K562 (cell line): ENCODE results near the gene CHIC2. TPM values are rescaled to one million over a fixed set of nuclear protein-coding genes. Genes with fewer than 3 reads are reported as not detected.

Experiments
- ATAC-seq: fragments of 200-7000 bp; cut with Tn5 transposase; 3 replicates; pipeline ENCODE4 v1.9.1; 2020; ENCODE audit warnings: moderate library complexity
- BruUV-seq: library from RNA; stranded (reverse); fragments of 400-500 nt; replicated peaks from 2 replicates; lab custom pipeline; 2021; lab: Mats Ljungman, UMichigan
- CTCF ChIA-PET: fragments of 300-600 bp; formaldehyde crosslinking; extraction: SDS; loops from one replicate; lab custom pipeline; 2021; ENCODE audit warnings: low intra/inter-chr PET ratio; lab: Yijun Ruan, JAX
- POLR2A ChIA-PET: fragments of 300-600, 350-650 bp; sonication (Branson Sonifier 250); formaldehyde crosslinking; extraction: SDS; loops from one replicate; lab custom pipeline; 2021; ENCODE audit warnings: antibody characterized with exemption, inconsistent platforms; lab: Yijun Ruan, JAX
- DNase-seq, 4 experiments: peaks; one replicate each; pipeline versions ENCODE4 v3.0.0 to v3.0.0-alpha.2; 2011 to 2018; ENCODE audit warnings: low spot score in 3 of 4, mixed read lengths in 3 of 4; ENCODE audit errors: extremely low read depth in 1 of 4
- FAIRE-seq: peaks from 2 replicates; lab custom pipeline; 2011; peaks lifted over from hg19 to GRCh38; lab: Jason Lieb, UNC
- H2AFZ ChIP-seq: 2 replicates; pipeline ENCODE4 v1.6.0; 2011; ENCODE audit warnings: low read depth, low read length, control low read depth, inconsistent platforms
- H3K27ac ChIP-seq: fragments of 200-600 bp; 3 replicates; pipeline ENCODE4 v1.8.0; 2011; ENCODE audit warnings: low read depth, mild to moderate bottlenecking, control low read depth, inconsistent platforms, low read length, moderate library complexity, mixed read lengths; ENCODE audit errors: extremely low read depth
- H3K27me3 ChIP-seq, 2 experiments: fragments of 300-600 bp in 1 of 2; 2 replicates in 1 of 2; 3 replicates in 1 of 2; pipeline versions ENCODE4 v1.6.0 to v1.8.0; 2011; ENCODE audit warnings: inconsistent platforms in 2 of 2, low read length in 2 of 2, mild to moderate bottlenecking in 1 of 2, mixed read lengths in 1 of 2, moderate library complexity in 1 of 2; ENCODE audit not compliant: control insufficient read depth in 2 of 2, insufficient read depth in 2 of 2
- H3K36me3 ChIP-seq: fragments of 300-600 bp; 3 replicates; pipeline ENCODE4 v1.8.0; 2011; ENCODE audit warnings: mild to moderate bottlenecking, low read length, inconsistent platforms; ENCODE audit not compliant: control insufficient read depth, insufficient read depth
- H3K4me1 ChIP-seq, 2 experiments: fragments of 200-600 bp in 1 of 2; replicated peaks in 1 of 2; 2 replicates in 1 of 2; 3 replicates in 1 of 2; pipeline versions ENCODE4 v1.5.1 to v1.8.0; 2011; ENCODE audit warnings: inconsistent platforms in 2 of 2, low read length in 2 of 2, mild to moderate bottlenecking in 1 of 2, mixed read lengths in 1 of 2, moderate library complexity in 1 of 2; ENCODE audit not compliant: control insufficient read depth in 2 of 2, insufficient read depth in 2 of 2
- H3K4me2 ChIP-seq: 2 replicates; pipeline ENCODE4 v1.6.1; 2011; ENCODE audit warnings: low read length, control low read depth, inconsistent platforms, mixed read lengths; ENCODE audit not compliant: insufficient read depth
- H3K4me3 ChIP-seq: fragments of 200-600 bp; sonication (generic), shearing (Covaris generic); 2 replicates; pipeline ENCODE4 v1.5.1; 2016; ENCODE audit warnings: control low read depth, inconsistent platforms
- H3K79me2 ChIP-seq: fragments of 200-600 bp; 3 replicates; pipeline ENCODE4 v1.8.0; 2011; ENCODE audit warnings: low read length, inconsistent platforms; ENCODE audit not compliant: control insufficient read depth, insufficient read depth
- H3K9ac ChIP-seq, 2 experiments: 2 replicates each; pipeline versions ENCODE4 v1.6.0 to v1.6.1; 2011; ENCODE audit warnings: low read depth in 2 of 2, low read length in 2 of 2, control low read depth in 1 of 2, inconsistent platforms in 1 of 2, mild to moderate bottlenecking in 1 of 2, mixed read lengths in 1 of 2; ENCODE audit not compliant: insufficient read depth in 1 of 2
- H3K9me1 ChIP-seq: one replicate; pipeline ENCODE4 v1.6.0; 2011; ENCODE audit warnings: inconsistent platforms, mild to moderate bottlenecking, low read length, moderate library complexity; ENCODE audit not compliant: control insufficient read depth, insufficient read depth
- H3K9me3 ChIP-seq: replicated peaks from 2 replicates; pipeline ENCODE4 v1.5.1; 2011; ENCODE audit warnings: low read depth, low read length, inconsistent platforms; ENCODE audit not compliant: control insufficient read depth, insufficient read depth
- H4K20me1 ChIP-seq: replicated peaks from 2 replicates; pipeline ENCODE4 v1.6.1; 2011; ENCODE audit warnings: low read length, inconsistent platforms, mixed read lengths; ENCODE audit not compliant: control insufficient read depth, insufficient read depth
- CBFA2T2 ChIP-seq: fragments of 450-650 bp; conservative IDR thresholded peaks from 2 replicates; pipeline ENCODE4 v1.6.1; 2017; ENCODE audit warnings: mild to moderate bottlenecking
- EHMT2 ChIP-seq: fragments of 450-650 bp; IDR thresholded peaks from 2 replicates; pipeline ENCODE4 v1.6.1; 2018; ENCODE audit warnings: antibody characterized with exemption
- HDAC1 ChIP-seq, 2 experiments: fragments of 450-650 bp; IDR thresholded peaks; 2 replicates each; pipeline ENCODE4 v1.6.1; 2016 to 2017; ENCODE audit warnings: inconsistent platforms in 1 of 2, mild to moderate bottlenecking in 1 of 2, moderate library complexity in 1 of 2
- LARP7 ChIP-seq: fragments of 450-650 bp; IDR thresholded peaks from 2 replicates; pipeline ENCODE4 v1.6.1; 2016
- LEF1 ChIP-seq: fragments of 450-650 bp; IDR thresholded peaks from 2 replicates; pipeline ENCODE4 v1.6.1; 2016; ENCODE audit warnings: mild to moderate bottlenecking
- MITF ChIP-seq: IDR thresholded peaks from 2 replicates; pipeline ENCODE4 v1.6.1; 2014; ENCODE audit warnings: antibody characterized with exemption
- MTA3 ChIP-seq: fragments of 450-650 bp; formaldehyde crosslinking; IDR thresholded peaks from 2 replicates; pipeline ENCODE4 v1.6.1; 2017; ENCODE audit warnings: mild to moderate bottlenecking, borderline replicate concordance
- MYNN ChIP-seq, 2 experiments: sonication (generic); formaldehyde crosslinking in 1 of 2; IDR thresholded peaks; 2 replicates each; pipeline versions ENCODE4 v1.5.0 to v1.6.1; 2016 to 2020; ENCODE audit warnings: antibody characterized with exemption in 1 of 2, missing genetic modification reagents in 1 of 2
- SMARCE1 ChIP-seq: fragments of 450-650 bp; IDR thresholded peaks from 2 replicates; pipeline ENCODE4 v1.7.1; 2016; ENCODE audit warnings: mild to moderate bottlenecking
- TCF7 ChIP-seq: sonication (generic); IDR thresholded peaks from 2 replicates; pipeline ENCODE4 v1.6.1; 2016; ENCODE audit warnings: antibody characterized with exemption, borderline replicate concordance
- THRA ChIP-seq: fragments of 450-650 bp; IDR thresholded peaks from 2 replicates; pipeline ENCODE4 v1.6.1; 2017; ENCODE audit warnings: mild to moderate bottlenecking, moderate library complexity
- YBX1 ChIP-seq: fragments of 450-650 bp; IDR thresholded peaks from 2 replicates; pipeline ENCODE4 v1.7.1; 2016; ENCODE audit warnings: mild to moderate bottlenecking
- WGBS: fragments of 100-300 bp; shearing (Covaris generic); methylation state at CpG from one replicate; pipeline ENCODE4 v1.1.6; 2016; ENCODE audit warnings: low coverage, mixed read lengths; ENCODE audit not compliant: insufficient coverage; ENCODE audit errors: missing lambda C conversion rate; 5-methylcytosine and 5-hydroxymethylcytosine counted together
- in situ Hi-C: fragments of 300-500 bp; cut with MboI; formaldehyde crosslinking; loops from 4 replicates; pipeline ENCODE4 v1.15.0; 2018; ENCODE audit warnings: inconsistent platforms, mixed read lengths
- intact Hi-C: fragments of 100-400 bp; cut with micrococcal nuclease; formaldehyde crosslinking; loops from 2 replicates; pipeline ENCODE4 v1.14.2; 2022
- polyA plus RNA-seq, 8 experiments: library from polyadenylated mRNA; depleted of rRNA in 4 of 8; stranded (reverse) in 5 of 8; unstranded in 3 of 8; fragments of >200 nt; fragmentation: Nextera tagmentation in 2 of 8; fragmentation: Illumina TruSeq in 1 of 8; extraction: Ambion mirVana in 2 of 8; extraction: Trizol in 1 of 8; gene quantifications; 2 replicates each; pipeline versions ENCODE4 v1.2.1 to v1.2.3, GENCODE V29; 2011 to 2014; ENCODE audit warnings: inconsistent platforms in 1 of 8, missing spikeins in 1 of 8
- total RNA-seq, 7 experiments: library from RNA; depleted of rRNA in 6 of 7; stranded (reverse); fragments of >200 nt in 6 of 7; fragmentation: Illumina TruSeq in 2 of 7; extraction: Trizol in 2 of 7; gene quantifications; 2 replicates each; pipeline versions ENCODE4 v1.2.1 to v1.2.3, GENCODE V29; 2011 to 2021; ENCODE audit warnings: low replicate concordance in 1 of 7

Gene CHIC2
- total and polyA plus RNA-seq, 9 of the 15 experiments (the other 6 are each of a cell fraction or from before 2014, with no cell fraction given) = 0.89 to 25.1 (median 12.1) TPM

- ChIA-PET POLR2A (no interaction called here), CTCF (no interaction called here)
- no peak overlapping the region for H2AFZ ChIP-seq
- BruUV-seq = no TSS peak
- 26% methylated on average over 2 of the region's 2 CpGs for WGBS
- in situ Hi-C loops (no loop called here), intact Hi-C loops (no loop called here)
- H3K27me3 ChIP-seq = peaks cover under 1 to 7% of the 10 kb centered on the region in 2 experiments; a peak in 2 of 5 replicates
- no peak overlapping the region for H3K4me2 ChIP-seq
- no peaks in the 10 kb centered on the region for H3K9me1 ChIP-seq
- no peaks in the 10 kb centered on the region for H3K36me3 ChIP-seq
- no peaks in the 10 kb centered on the region for H3K79me2 ChIP-seq
- no peak for ATAC-seq
- no peak for TF ChIP-seq MYNN (IDR thresholded peaks at IDR 0.05)
- no peak for TF ChIP-seq MYNN (CRISPR knock-in tag; IDR thresholded peaks at IDR 0.05)
- no peak for DNase-seq
- no peak overlapping the region for H3K4me3 ChIP-seq
- H3K27ac ChIP-seq = no peak overlapping the region
- FAIRE-seq = no peak
- no peak overlapping the region for H3K9ac ChIP-seq
- no peaks in the 10 kb centered on the region for H3K4me1 ChIP-seq
- no peaks in the 10 kb centered on the region for H4K20me1 ChIP-seq
- H3K9me3 ChIP-seq = no peaks in the 10 kb centered on the region
Measured at GRCh38 chr4:54073271-54073880, 9.0 kb upstream of the CHIC2 start.

- ChIA-PET POLR2A (interaction anchor here (0.7 to 1.7 kb wide), 2 partner anchors 9 to 729 kb away, joined by 3 to 8 read pairs; no protein-coding TSS in a partner anchor), CTCF (no interaction called here)
- ATAC-seq = no peak
- intact Hi-C loops = no loop called here
- FAIRE-seq = no peak
- BruUV-seq = no TSS peak
- Histone ChIP-seq H4K20me1 (no peaks in the 10 kb centered on the region), H3K79me2 (peaks cover 22% of the 10 kb centered on the region), H3K4me1 (peaks cover 7 to 29% of the 10 kb centered on the region in 2 experiments), H3K36me3 (no peaks in the 10 kb centered on the region), H3K9me1 (no peaks in the 10 kb centered on the region), H3K4me3 (no peak overlapping the region), H3K27me3 (no peaks in the 10 kb centered on the region), H3K4me2 (peak overlapping the region; percentile 61), H2AFZ (peak overlapping the region; percentile 79), H3K9ac (peak overlapping the region in 1 of 2 experiments; percentile 34; a peak in 1 of 4 replicates), H3K9me3 (no peaks in the 10 kb centered on the region), H3K27ac (peak overlapping the region; percentile 57)
- WGBS = 28% methylated on average over 5 of the region's 5 CpGs
- in situ Hi-C loops = no loop called here
- no peak for DNase-seq
- TF ChIP-seq EHMT2 (peak; percentile 37; the same call in 1 of the 2 replicates), MTA3 (no peak), THRA (no peak), YBX1 (no peak), MITF (no peak), CBFA2T2 (no peak), SMARCE1 (no peak), HDAC1 (IDR thresholded peaks at IDR 0.05) (0 out of 4 replicates have a peak, but pooled peaks of 1 of the 2 experiments have one; percentile 2), TCF7 (no peak), LEF1 (no peak), LARP7 (0 out of 2 replicates have a peak, but pooled peaks have one; percentile 41)
Measured at GRCh38 chr4:54067166-54067565, 2.8 kb upstream of the CHIC2 start.
